Suprapubic skin (tissue), 4 donors: ENCODE measurements around the gene H6PD.

Source experiments
- POLR2A ChIP-seq, 2 donors: fragments of 450-650 bp; IDR thresholded peaks; one replicate each; pipeline ENCODE4 v1.6.1; 2017; ENCODE audit warnings: antibody characterized with exemption in 2 of 2, mild to moderate bottlenecking in 2 of 2, moderate library complexity in 2 of 2
- POLR2AphosphoS5 ChIP-seq, 3 donors: sonication (generic); formaldehyde crosslinking; IDR thresholded peaks; one replicate each; pipeline ENCODE4 v1.6.1; 2017; ENCODE audit warnings: antibody characterized with exemption in 3 of 3
- TF ChIP-seq, protein P1 (sequence below), 2 donors: fragments of 200-600 bp in 1 of 2; fragments of 450-650 bp in 1 of 2; sonication (generic) in 1 of 2; IDR thresholded peaks; one replicate each; pipeline ENCODE4 v1.5.1; 2016 to 2019; ENCODE audit warnings: antibody characterized with exemption in 2 of 2, mild to moderate bottlenecking in 1 of 2, moderate library complexity in 1 of 2

DNA sequence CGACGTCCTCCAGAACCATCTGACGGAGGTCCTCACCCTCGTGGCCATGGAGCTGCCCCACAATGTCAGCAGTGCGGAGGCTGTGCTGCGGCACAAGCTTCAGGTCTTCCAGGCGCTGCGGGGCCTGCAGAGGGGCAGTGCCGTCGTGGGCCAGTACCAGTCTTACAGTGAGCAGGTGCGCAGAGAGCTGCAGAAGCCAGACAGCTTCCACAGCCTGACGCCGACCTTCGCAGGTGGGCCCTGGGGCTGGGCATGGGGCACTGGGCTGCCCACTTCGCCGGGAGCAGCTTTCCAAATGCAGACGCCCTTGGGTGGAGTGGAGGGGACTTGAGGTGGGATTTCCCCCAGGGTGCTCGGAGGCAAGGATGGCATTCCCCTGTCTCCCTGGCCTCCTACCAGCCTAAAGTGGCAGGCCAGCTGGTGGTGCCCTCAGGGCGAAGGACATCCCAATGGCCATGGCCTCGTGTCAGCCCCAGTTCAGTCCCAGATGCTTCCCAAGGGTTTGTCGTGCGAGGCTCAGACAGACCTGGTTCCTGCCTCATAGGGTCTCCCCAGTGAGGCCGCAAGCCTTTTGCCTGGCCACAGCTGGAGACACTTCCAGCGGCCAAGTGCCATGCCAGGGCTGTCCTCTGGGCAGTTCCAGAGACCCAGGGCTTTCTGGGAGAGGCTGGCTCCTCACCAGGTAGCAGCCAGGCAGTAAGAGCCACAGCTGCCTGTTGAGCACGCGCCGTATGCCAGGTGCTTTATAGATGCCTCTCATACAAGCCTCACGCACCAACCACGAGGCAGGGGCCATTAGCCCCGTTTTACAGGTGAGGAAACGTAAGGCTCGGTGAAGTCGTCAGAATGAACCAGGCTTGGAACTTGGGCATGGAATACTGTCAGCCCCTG, 27.8 kb downstream of the H6PD start:
- TF ChIP-seq, protein P1, sequence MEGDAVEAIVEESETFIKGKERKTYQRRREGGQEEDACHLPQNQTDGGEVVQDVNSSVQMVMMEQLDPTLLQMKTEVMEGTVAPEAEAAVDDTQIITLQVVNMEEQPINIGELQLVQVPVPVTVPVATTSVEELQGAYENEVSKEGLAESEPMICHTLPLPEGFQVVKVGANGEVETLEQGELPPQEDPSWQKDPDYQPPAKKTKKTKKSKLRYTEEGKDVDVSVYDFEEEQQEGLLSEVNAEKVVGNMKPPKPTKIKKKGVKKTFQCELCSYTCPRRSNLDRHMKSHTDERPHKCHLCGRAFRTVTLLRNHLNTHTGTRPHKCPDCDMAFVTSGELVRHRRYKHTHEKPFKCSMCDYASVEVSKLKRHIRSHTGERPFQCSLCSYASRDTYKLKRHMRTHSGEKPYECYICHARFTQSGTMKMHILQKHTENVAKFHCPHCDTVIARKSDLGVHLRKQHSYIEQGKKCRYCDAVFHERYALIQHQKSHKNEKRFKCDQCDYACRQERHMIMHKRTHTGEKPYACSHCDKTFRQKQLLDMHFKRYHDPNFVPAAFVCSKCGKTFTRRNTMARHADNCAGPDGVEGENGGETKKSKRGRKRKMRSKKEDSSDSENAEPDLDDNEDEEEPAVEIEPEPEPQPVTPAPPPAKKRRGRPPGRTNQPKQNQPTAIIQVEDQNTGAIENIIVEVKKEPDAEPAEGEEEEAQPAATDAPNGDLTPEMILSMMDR (IDR thresholded peaks at IDR 0.05), result no peak
- TF ChIP-seq POLR2A (IDR thresholded peaks at IDR 0.05) (no peak), POLR2AphosphoS5 (IDR thresholded peaks at IDR 0.05) (no peak)
